Endothelial cell of hepatic sinusoid (primary cell): ENCODE measurements around the gene HBD.
"Not testable (repeated sequence)": the region's sequence is repeated elsewhere in the genome, so short reads cannot be mapped to it uniquely, and the experiment has no call there.

Experiments
- in situ Hi-C: cut with HindIII; loops from 2 replicates; pipeline ENCODE4 v1.10.0; 2017; ENCODE audit warnings: low sequenced_read_pairs

HBD gene

GRCh38 chr11:5253440-5253839 lies 19.2 kb upstream of the HBD start:
- in situ Hi-C loops = not testable (repeated sequence)

GRCh38 chr11:5252919-5253265 lies 18.6 kb upstream of the HBD start:
- in situ Hi-C loops = no loop called here

GRCh38 chr11:5252192-5252918 lies 18.1 kb upstream of the HBD start:
- in situ Hi-C loops = no loop called here

GRCh38 chr11:5251746-5252145 lies 17.5 kb upstream of the HBD start:
- in situ Hi-C loops = no loop called here

GRCh38 chr11:5250543-5251204 lies 16.4 kb upstream of the HBD start:
- in situ Hi-C loops = no loop called here

- in situ Hi-C loops = not testable (repeated sequence)
Observed at GRCh38 chr11:5249807-5250396, 15.6 kb upstream of the HBD start, which contains the start of gene HBG1. Gene HBG1, minus strand, starts transcription at chr11:5249857. Its CDS starts 53 bp downstream, at chr11:5249804.

GRCh38 chr11:5248498-5248897 lies 14.2 kb upstream of the HBD start:
- in situ Hi-C loops = not testable (repeated sequence)

GRCh38 chr11:5247472-5248192 lies 13.3 kb upstream of the HBD start:
- in situ Hi-C loops = no loop called here

GRCh38 chr11:5246772-5247471 lies 12.6 kb upstream of the HBD start:
- in situ Hi-C loops = no loop called here

GRCh38 chr11:5245155-5245554 lies 10.9 kb upstream of the HBD start:
- in situ Hi-C loops = no loop called here

GRCh38 chr11:5243816-5244180 lies 9.5 kb upstream of the HBD start:
- in situ Hi-C loops = no loop called here

- in situ Hi-C loops = no loop called here
Observed at GRCh38 chr11:5242933-5243815, 8.9 kb upstream of the HBD start.

GRCh38 chr11:5242208-5242607 lies 7.9 kb upstream of the HBD start:
- in situ Hi-C loops = no loop called here

- in situ Hi-C loops = no loop called here
Observed at GRCh38 chr11:5241458-5241857, 7.2 kb upstream of the HBD start.

GRCh38 chr11:5240458-5240857 lies 6.2 kb upstream of the HBD start:
- in situ Hi-C loops = no loop called here

- in situ Hi-C loops = no loop called here
Observed at GRCh38 chr11:5240056-5240455, 5.8 kb upstream of the HBD start.

GRCh38 chr11:5239046-5239445 lies 4.8 kb upstream of the HBD start:
- in situ Hi-C loops = no loop called here

GRCh38 chr11:5238486-5238885 lies 4.2 kb upstream of the HBD start:
- in situ Hi-C loops = no loop called here

GRCh38 chr11:5237420-5237819 lies 3.1 kb upstream of the HBD start:
- in situ Hi-C loops = no loop called here
